LNCaP clone FGC (cell line): Measurements from ENCODE around the gene MSMB.
"Not testable (repeated sequence)": the region's sequence is repeated elsewhere in the genome, so short reads cannot be mapped to it uniquely, and the experiment has no call there.

Experiments
- DNase-seq: peaks from one replicate; pipeline ENCODE4 v3.0.0-alpha.2; 2011; ENCODE audit warnings: low read depth
- H3K4me3 ChIP-seq: 2 replicates; pipeline ENCODE4 v1.5.1; 2011; ENCODE audit warnings: mild to moderate bottlenecking, low read depth, low read length, control low read depth
- TF ChIP-seq, protein P1 (sequence below): IDR thresholded peaks from 2 replicates; pipeline ENCODE4 v1.5.1; 2012; ENCODE audit warnings: mild to moderate bottlenecking; ENCODE audit not compliant: control insufficient read depth, insufficient read depth; ENCODE audit errors: extremely low read depth

The MSMB gene

DNA sequence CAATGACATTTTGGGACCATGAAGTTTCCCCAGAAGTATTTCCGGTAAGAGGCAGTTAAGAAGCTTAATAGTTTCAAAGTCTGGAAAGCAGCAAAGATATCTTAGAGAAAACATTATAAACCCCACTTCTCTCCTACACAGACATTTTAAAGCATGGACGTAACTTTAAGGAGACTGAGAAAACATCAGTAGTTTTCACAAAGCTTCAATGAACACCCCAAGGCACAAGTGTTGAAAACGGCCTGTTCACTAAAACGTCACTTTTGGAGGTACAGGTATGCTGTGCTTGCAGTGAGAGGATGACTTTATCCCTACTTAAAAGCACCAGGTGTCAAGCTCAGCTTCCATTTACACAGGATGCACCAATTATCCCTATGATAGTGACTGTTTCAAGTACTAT is 40.7 kb downstream of the MSMB start:
- no peak for DNase-seq
- TF ChIP-seq, protein P1, sequence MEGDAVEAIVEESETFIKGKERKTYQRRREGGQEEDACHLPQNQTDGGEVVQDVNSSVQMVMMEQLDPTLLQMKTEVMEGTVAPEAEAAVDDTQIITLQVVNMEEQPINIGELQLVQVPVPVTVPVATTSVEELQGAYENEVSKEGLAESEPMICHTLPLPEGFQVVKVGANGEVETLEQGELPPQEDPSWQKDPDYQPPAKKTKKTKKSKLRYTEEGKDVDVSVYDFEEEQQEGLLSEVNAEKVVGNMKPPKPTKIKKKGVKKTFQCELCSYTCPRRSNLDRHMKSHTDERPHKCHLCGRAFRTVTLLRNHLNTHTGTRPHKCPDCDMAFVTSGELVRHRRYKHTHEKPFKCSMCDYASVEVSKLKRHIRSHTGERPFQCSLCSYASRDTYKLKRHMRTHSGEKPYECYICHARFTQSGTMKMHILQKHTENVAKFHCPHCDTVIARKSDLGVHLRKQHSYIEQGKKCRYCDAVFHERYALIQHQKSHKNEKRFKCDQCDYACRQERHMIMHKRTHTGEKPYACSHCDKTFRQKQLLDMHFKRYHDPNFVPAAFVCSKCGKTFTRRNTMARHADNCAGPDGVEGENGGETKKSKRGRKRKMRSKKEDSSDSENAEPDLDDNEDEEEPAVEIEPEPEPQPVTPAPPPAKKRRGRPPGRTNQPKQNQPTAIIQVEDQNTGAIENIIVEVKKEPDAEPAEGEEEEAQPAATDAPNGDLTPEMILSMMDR: no peak
- H3K4me3 ChIP-seq: no peak overlapping the region

DNA sequence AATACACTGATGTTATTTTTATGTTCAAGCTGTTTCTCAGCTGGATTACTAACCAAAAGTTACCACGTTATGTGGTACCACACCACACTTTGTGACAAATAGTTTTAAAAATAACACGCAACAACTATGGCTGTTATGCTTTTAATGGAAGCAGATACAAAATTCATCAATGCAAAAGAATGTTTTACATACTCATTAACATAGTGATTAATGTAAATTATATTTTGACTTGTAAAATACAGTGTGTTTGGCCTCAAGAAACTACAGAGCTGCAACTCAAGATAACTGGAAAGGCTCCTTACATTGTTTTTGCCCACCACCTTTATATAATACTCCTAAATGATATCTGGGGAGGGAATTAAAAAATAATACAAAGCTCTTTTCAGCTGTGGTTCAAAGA is 41.1 kb downstream of the MSMB start:
- no peak overlapping the region for H3K4me3 ChIP-seq
- DNase-seq: no peak
- TF ChIP-seq, protein P1: no peak

DNA sequence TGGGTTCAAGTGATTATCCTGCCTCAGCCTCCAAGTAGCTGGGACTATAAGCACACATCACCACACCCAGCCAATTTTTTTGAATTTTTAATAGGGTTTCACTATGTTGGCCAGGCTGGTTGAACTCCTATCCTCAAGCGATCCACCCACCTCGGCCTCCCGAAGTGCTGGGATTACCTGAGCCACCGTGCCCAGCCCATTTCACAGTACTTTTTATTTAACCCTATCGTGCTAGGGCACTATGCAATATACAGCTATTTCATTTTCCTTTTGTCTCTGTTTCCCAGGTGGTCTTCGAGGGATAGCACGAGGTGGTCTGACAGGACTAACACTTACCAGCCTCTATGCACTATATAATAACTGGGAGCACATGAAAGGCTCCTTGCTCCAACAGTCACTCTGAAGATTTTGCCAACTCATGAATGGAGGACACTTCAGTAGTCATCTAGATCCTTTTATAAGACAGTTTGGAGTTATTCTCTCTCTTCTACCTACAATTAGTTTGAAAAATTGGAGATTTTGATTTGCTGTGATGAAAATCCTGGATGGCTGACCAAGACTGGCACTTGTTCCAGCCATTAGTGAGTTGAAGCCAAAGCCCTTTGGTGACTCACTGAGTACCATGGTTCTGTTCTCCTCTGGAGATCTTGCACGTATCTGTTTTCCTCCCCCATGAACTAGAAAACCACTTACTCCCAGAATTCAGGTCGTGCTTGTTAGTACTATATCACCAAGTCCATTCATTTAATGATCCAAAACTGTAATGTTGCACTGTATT is 43.0 kb downstream of the MSMB start:
- no peak for DNase-seq
- H3K4me3 ChIP-seq: no peak overlapping the region
- TF ChIP-seq, protein P1: no peak

DNA sequence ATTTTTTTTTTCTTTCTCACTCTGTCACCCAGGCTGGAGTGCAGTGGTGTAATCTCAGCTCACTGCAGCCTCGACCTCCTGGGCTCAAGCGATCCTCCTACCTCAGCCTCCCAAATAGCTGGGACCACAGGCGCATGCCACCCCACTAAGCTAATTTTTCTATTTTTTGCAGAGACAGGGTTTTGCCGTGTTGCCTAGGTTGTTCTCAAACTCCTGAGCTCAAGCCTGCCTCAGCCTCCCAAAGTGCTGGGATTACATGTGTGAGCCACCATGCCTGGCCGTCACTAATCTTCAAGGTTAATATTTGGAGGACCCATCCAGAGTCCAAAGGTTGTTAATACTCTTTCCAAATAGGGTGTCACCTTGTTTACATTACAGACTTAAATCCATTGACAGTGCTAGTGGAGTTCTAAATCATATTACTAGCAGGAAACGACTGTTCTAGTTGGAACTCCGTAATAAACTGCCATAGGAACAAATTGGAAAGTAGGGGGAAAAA is 43.8 kb downstream of the MSMB start:
- H3K4me3 ChIP-seq, DNase-seq: not testable (repeated sequence)

DNA sequence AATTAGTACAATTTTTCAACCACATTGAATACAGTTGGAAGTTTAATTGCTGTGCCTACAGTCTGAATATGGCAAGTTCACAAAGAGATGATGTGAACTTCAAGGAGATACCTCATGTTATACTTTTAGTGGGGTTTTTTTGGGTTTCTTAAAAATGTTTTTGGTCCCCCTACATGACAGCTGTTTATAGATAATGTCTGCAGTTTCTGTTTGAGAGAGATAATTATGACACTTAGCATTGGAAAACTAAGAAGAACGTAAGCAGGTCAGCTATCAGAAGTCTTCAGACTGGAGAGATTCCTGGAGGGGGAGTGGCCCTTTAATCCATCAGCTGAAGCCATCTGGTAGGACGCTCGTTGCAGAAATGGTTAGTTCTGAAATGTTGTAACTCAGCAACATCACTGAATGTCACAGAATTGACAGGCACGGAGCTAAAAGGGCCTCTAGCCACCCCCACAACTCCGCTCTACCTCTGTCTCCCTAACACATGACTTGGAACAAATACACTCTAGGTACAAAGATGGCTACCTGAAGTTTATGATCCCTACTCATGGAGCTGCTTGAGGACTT is 44.8 kb downstream of the MSMB start:
- H3K4me3 ChIP-seq: no peak overlapping the region
- no peak for DNase-seq
- TF ChIP-seq, protein P1: no peak

DNA sequence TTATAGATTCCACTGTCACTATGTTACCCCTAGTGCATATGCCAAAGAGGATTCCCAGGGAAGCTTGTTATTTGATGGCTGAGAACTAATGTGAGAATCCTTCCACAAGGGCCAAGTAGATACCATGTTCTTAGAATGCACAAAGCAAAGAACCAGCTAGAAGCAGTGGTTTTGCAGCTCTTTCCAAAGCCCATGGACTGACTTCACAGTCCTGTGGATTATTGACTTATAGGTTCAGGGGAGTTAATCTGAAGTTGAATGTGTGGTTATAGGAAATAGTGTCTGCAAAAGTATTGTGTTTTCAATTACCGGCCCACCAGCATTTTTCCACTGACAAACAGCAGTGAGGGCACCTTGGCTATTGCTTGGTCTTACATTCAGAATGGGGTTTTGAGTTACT is 45.5 kb downstream of the MSMB start:
- TF ChIP-seq, protein P1: no peak
- no peak for DNase-seq
- no peak overlapping the region for H3K4me3 ChIP-seq

DNA sequence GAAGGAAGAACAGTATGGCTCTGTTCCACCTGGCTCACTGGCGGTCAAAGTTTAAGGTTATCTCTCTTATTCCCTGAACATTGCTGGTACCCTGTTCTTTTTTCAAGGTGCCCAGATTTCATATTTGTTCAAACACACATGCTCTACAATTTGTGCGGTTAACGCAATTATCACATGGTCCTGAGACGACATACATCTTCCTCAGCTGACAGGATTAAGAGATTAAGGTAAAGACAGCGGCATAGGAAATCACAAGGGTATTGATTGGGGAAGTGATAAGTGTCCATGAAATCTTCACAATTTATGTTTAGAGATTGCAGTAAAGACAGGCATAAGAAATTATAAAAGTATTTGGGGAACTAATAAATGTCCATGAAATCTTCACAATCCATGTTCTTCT is 46.1 kb downstream of the MSMB start:
- not testable (repeated sequence) for DNase-seq, H3K4me3 ChIP-seq
